H1 (cell line): ENCODE results near the gene MTMR1. TPM values are rescaled to one million over a fixed set of nuclear protein-coding genes. Genes with fewer than 3 reads are reported as not detected.

Experiments used
- RXRA ChIP-seq: IDR thresholded peaks from 2 replicates; pipeline ENCODE4 v1.6.1; 2011; ENCODE audit warnings: low read depth, mild to moderate bottlenecking, low read length, moderate library complexity; ENCODE audit not compliant: insufficient read depth
- ZNF274 ChIP-seq: IDR thresholded peaks from 2 replicates; pipeline ENCODE4 v1.7.0; 2012; ENCODE audit warnings: low read length, borderline replicate concordance; ENCODE audit errors: extremely low read depth
- polyA plus RNA-seq, 7 experiments: library from polyadenylated mRNA; depleted of rRNA in 3 of 7; stranded (reverse) in 5 of 7; unstranded in 2 of 7; fragments of >200 nt in 5 of 7; fragments of 200-250 nt in 2 of 7; gene quantifications; 1 replicate in 5 of 7; 2 replicates in 1 of 7; 4 replicates in 1 of 7; pipeline versions ENCODE4 v1.2.1 to v1.2.3, GENCODE V29; 2011 to 2013; ENCODE audit warnings: missing spikeins in 2 of 7, mixed read lengths in 2 of 7
- total RNA-seq: library from RNA; stranded (reverse); fragmentation: NEBNext Ultra II Directional; extraction: Animal tissue kit (Norgen Biotek cat#: 25700); gene quantifications from 2 replicates; pipeline ENCODE4 v1.2.1, GENCODE V29; 2021

MTMR1 gene
- total and polyA plus RNA-seq, 2 of the 8 experiments (the other 6 are each of a cell fraction or from before 2014, with no cell fraction given): 15.1 to 23.8 TPM

DNA sequence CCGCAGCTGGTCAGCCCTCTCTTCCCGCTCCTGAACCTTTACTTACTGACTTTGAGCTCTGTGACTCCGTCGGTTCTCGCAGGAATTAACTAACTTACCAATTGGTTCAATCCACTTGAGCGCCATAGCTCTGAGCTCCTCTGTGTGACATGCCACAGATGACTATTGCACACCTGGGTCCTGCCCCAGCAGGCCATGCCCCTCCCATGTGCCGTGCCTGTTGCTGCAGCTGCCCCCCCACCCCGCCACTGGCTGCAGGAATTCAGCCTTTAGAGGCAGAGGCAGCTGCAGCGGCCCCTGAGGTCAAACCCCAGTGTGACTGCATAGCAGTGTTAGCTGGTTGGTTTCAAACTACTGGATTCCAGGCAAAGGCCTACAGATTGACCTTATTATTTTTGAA is 70.6 kb downstream of the MTMR1 start (continued):
- no peak for TF ChIP-seq RXRA
- no peak for TF ChIP-seq ZNF274
